WI38 (cell line): ENCODE data around the gene GRAMD1A.

Experiments
- H3K4me3 ChIP-seq: 2 replicates; pipeline ENCODE4 v1.5.1; 2011; ENCODE audit warnings: low read depth, mild to moderate bottlenecking, control low read depth, low read length
- TF ChIP-seq, protein P1 (sequence below): IDR thresholded peaks from 2 replicates; pipeline ENCODE4 v1.5.1; 2012; ENCODE audit warnings: low read depth, mild to moderate bottlenecking, control low read depth, low read length

The GRAMD1A gene

DNA sequence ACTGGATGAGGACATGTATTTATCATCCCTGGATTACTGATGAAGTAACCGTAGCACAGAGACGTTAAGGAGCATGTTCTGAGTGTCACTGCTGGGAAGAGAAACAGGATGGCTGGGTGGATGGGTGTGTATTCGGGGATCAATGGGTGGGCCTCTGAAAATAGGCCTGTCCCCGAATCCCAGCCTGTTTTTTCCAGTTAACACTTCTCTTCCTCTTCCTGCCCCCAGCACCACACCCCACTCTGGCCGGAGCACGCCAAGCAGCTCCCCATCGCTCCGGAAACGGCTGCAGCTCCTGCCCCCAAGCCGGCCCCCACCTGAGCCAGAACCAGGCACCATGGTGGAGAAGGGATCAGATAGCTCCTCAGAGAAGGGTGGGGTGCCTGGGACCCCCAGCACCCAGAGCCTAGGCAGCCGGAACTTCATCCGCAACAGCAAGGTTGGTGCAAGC, 8.8 kb downstream of the GRAMD1A start:
- TF ChIP-seq, protein P1, sequence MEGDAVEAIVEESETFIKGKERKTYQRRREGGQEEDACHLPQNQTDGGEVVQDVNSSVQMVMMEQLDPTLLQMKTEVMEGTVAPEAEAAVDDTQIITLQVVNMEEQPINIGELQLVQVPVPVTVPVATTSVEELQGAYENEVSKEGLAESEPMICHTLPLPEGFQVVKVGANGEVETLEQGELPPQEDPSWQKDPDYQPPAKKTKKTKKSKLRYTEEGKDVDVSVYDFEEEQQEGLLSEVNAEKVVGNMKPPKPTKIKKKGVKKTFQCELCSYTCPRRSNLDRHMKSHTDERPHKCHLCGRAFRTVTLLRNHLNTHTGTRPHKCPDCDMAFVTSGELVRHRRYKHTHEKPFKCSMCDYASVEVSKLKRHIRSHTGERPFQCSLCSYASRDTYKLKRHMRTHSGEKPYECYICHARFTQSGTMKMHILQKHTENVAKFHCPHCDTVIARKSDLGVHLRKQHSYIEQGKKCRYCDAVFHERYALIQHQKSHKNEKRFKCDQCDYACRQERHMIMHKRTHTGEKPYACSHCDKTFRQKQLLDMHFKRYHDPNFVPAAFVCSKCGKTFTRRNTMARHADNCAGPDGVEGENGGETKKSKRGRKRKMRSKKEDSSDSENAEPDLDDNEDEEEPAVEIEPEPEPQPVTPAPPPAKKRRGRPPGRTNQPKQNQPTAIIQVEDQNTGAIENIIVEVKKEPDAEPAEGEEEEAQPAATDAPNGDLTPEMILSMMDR: no peak
- H3K4me3 ChIP-seq: no peak overlapping the region

DNA sequence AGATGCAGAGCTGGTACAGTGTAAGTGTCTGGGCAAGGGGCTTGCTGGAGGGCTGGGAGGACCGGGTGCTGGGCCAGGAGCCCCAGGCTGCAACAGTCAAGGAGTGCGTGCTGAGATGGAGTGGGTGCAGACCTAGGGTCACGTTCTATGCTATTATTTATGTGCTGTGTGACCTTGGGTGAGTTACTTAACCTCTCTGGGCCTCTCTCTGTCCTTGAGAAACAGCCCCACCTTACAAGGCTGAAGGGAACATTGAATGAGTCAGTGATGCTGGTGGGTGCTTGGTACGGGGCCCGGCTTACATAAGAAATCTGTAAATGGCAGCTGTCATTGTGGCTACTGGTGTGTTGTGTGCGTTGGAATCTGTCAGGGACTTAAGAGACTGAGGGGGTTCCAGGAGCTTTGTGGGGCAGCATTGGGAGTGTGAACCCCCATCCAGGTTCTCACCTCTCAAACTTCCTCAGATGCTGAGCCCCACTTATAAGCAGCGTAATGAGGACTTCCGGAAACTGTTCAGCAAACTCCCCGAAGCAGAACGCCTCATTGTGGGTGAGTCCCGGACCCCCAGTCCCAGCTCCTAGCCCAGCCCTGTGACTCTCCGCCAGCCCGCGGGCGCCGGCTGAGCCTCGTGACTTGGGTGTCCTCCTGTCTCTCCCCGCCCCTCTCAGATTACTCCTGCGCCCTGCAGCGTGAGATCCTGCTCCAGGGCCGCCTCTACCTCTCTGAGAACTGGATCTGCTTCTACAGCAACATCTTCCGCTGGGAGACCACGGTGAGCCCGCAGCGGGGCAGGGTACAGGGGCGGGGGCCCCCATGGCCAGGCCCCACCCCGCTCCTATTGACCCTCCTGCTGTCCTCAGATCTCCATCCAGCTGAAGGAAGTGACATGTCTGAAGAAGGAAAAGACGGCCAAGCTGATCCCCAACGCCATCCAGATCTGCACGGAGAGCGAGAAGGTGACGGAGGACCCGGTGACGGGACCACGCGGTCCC, 9.6 kb downstream of the GRAMD1A start:
- TF ChIP-seq, protein P1: no peak
- no peak overlapping the region for H3K4me3 ChIP-seq

GRCh38 chr19:35011091-35011689, 11.1 kb downstream of the GRAMD1A start:
- TF ChIP-seq, protein P1: no peak
- H3K4me3 ChIP-seq: no peak overlapping the region

- TF ChIP-seq, protein P1: no peak
- no peak overlapping the region for H3K4me3 ChIP-seq
Measured at GRCh38 chr19:35011737-35012682, 11.9 kb downstream of the GRAMD1A start.

DNA sequence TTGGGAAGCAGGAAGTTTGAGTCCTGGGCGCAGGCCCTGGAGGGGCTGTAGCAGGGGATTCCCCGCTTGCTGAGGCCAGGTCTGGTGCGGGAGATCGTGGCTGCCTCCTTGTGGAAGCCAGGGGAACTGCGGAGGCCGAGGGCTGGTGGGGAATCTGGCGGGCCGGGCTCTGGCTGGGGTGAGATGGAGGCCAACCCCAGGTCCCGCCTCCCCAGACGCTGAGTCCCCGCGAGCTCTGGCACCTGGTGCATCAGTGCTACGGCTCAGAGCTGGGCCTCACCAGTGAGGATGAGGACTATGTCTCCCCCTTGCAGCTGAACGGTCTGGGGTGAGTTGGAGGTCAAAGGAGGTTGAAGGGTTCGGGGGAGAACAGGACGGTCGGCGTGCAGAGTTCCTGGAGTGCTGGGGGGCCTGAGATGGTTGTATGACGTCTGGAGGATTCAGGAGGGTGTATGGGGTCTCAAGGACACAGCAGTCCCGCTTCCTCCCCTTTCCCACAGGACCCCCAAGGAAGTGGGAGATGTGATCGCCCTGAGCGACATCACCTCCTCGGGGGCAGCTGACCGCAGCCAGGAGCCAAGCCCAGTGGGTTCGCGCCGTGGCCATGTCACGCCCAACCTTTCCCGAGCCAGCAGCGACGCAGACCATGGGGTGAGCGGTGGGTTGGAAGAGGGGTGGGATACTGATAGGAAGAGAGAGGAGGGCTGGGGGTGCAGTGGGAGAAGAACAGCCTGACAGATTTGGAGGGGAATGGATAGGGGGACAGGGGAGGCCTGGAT, 13.1 kb downstream of the GRAMD1A start:
- TF ChIP-seq, protein P1: peak; percentile 98
- no peak overlapping the region for H3K4me3 ChIP-seq
